Smooth muscle cell (in vitro differentiated cells): Measurements from ENCODE around the gene FXYD3. TPM values are rescaled to one million over a fixed set of nuclear protein-coding genes. Genes with fewer than 3 reads are reported as not detected.

Experiments used
- DNase-seq: peaks from one replicate; lab custom pipeline; 2025; ENCODE audit not compliant: unreplicated experiment; lab: John Stamatoyannopoulos, UW
- H2AFZ ChIP-seq: fragments of 200-600 bp; sonication (generic); 2 replicates; pipeline ENCODE4 v1.6.0; 2016; ENCODE audit warnings: antibody characterized with exemption, low read depth, mild to moderate bottlenecking
- H3F3A ChIP-seq: fragments of 200-600 bp; sonication (generic); 2 replicates; pipeline ENCODE4 v1.6.0; 2017; ENCODE audit warnings: antibody characterized with exemption, low read depth
- H3K27ac ChIP-seq: fragments of 200-600 bp; sonication (generic); 2 replicates; pipeline ENCODE4 v1.5.1; 2016; ENCODE audit warnings: low read depth, mild to moderate bottlenecking
- H3K27me3 ChIP-seq: fragments of 200-600 bp; sonication (generic); 2 replicates; pipeline ENCODE4 v1.6.1; 2016; ENCODE audit warnings: low read depth, mild to moderate bottlenecking
- H3K36me3 ChIP-seq: fragments of 200-600 bp; sonication (generic); 2 replicates; pipeline ENCODE4 v1.5.1; 2016; ENCODE audit warnings: low read depth
- H3K4me1 ChIP-seq: fragments of 200-600 bp; sonication (generic); 2 replicates; pipeline ENCODE4 v1.5.1; 2016; ENCODE audit warnings: low read depth
- H3K4me2 ChIP-seq: fragments of 200-600 bp; sonication (generic); 2 replicates; pipeline ENCODE4 v1.6.0; 2016; ENCODE audit warnings: mild to moderate bottlenecking
- H3K4me3 ChIP-seq: fragments of 200-600 bp; sonication (generic); 2 replicates; pipeline ENCODE4 v1.5.1; 2016; ENCODE audit warnings: mild to moderate bottlenecking
- H3K79me2 ChIP-seq: fragments of 200-600 bp; sonication (generic); 2 replicates; pipeline ENCODE4 v1.6.0; 2016; ENCODE audit warnings: low read depth, mild to moderate bottlenecking
- H3K9ac ChIP-seq: fragments of 200-600 bp; sonication (generic); 2 replicates; pipeline ENCODE4 v1.6.0; 2016; ENCODE audit warnings: low read depth
- H3K9me3 ChIP-seq: fragments of 200-600 bp; sonication (generic); replicated peaks from 2 replicates; pipeline ENCODE4 v1.5.1; 2016; ENCODE audit warnings: low read depth
- H4K20me1 ChIP-seq: fragments of 200-600 bp; sonication (generic); 2 replicates; pipeline ENCODE4 v1.6.0; 2016; ENCODE audit warnings: low read depth
- CTCF ChIP-seq: fragments of 200-600 bp; sonication (generic); IDR thresholded peaks from 2 replicates; pipeline ENCODE4 v1.5.1; 2017; ENCODE audit warnings: borderline replicate concordance, mild to moderate bottlenecking, antibody characterized with exemption; ENCODE audit not compliant: insufficient read depth, poor library complexity, severe bottlenecking
- WGBS: methylation state at CpG from one replicate; pipeline ENCODE4 v1.1.7; 2016; ENCODE audit warnings: low lambda C conversion rate; 5-methylcytosine and 5-hydroxymethylcytosine counted together
- polyA plus RNA-seq: library from polyadenylated mRNA; unstranded; fragments of >200 nt; fragmentation: Nextera tagmentation; extraction: Ambion mirVana; gene quantifications from 2 replicates; pipeline ENCODE4 v1.2.1, GENCODE V29; 2016
- total RNA-seq: library from RNA; depleted of rRNA; stranded (reverse); fragments of >200 nt; gene quantifications from 2 replicates; pipeline ENCODE4 v1.2.3, GENCODE V29; 2014

Gene FXYD3
- total and polyA plus RNA-seq, 2 experiments from 2014 or later = 23.0 to 37.0 TPM

GRCh38 chr19:35114353-35115176, 1.1 kb upstream of the FXYD3 start:
- H2AFZ ChIP-seq = peak overlapping the region; percentile 50
- peaks cover 7% of the 10 kb centered on the region for H3K4me1 ChIP-seq
- H3K9me3 ChIP-seq = no peaks in the 10 kb centered on the region
- peak; percentile 98 for TF ChIP-seq CTCF
- no peak overlapping the region for H3K27ac ChIP-seq
- H3K79me2 ChIP-seq = no peaks in the 10 kb centered on the region
- 19% methylated on average over 23 of the region's 23 CpGs for WGBS
- DNase-seq = peak; percentile 34
- no peaks in the 10 kb centered on the region for H3F3A ChIP-seq
- H4K20me1 ChIP-seq = no peaks in the 10 kb centered on the region
- no peaks in the 10 kb centered on the region for H3K27me3 ChIP-seq
- H3K4me3 ChIP-seq = peak overlapping the region; percentile 41
- peak overlapping the region; percentile 76 for H3K4me2 ChIP-seq
- no peak overlapping the region for H3K9ac ChIP-seq
- no peaks in the 10 kb centered on the region for H3K36me3 ChIP-seq

DNA sequence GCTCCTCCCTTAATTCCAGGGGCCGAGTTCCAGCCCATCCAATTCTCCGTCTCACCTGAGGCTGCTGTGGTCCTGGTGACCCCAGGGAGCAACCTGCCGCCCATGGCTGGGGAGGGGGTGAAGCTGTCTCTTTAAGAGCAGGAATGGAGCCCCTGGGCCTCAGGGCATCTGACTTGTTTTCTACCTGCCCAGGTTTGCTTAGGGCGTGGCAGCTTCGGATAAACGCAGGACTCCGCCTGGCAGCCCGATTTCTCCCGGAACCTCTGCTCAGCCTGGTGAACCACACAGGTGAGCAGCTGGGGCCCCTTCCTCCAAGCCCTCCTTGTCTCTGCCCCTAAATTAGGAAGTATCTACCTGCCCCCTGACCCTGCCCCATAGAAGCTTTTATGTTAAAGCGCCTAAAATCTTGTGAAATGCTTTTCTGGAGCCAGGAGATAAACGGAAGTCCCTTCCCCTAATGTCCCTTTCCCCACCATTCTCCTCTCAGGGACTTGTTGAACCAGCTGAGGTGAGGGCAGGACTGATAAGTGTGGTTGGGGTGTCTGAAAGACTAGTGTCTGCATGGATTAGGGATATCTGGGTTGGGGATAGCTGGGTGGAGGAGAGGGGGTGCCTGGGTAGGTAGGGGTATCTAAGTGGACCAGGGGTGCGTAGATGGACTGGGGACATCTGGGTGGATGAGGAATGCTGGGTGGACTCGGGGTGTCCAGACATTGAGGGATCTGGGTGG, 614 bp downstream of the FXYD3 start:
- H3K27ac ChIP-seq = no peak overlapping the region
- no peak for DNase-seq
- H4K20me1 ChIP-seq = no peaks in the 10 kb centered on the region

DNA sequence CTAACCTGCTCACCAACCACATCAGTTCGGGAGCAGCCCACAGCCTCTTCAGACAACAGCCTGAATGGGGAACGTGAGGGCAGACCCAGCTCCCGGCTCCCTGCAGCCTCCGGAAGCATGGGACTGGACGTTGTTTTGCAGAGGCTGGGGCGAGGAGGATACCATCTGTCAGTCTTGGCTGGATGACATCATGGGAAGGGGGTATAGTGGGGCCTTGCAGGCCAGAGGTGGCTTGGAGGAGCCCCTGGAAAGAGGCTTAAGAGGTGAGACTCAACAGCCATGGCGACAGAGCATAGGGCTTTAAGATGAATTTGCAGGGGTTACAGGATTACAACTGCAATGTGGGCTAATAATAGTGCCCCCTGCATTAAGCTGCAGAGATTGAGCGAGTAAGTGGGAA, 1.5 kb downstream of the FXYD3 start:
- no peaks in the 10 kb centered on the region for H3K36me3 ChIP-seq
- DNase-seq = no peak
- H4K20me1 ChIP-seq = no peaks in the 10 kb centered on the region
- H3K4me2 ChIP-seq = no peak overlapping the region
- H2AFZ ChIP-seq = no peak overlapping the region
- no peak overlapping the region for H3K9ac ChIP-seq
- H3K79me2 ChIP-seq = no peaks in the 10 kb centered on the region
- H3K4me3 ChIP-seq = peak overlapping the region; percentile 43
- no peaks in the 10 kb centered on the region for H3K27me3 ChIP-seq
- no peaks in the 10 kb centered on the region for H3K9me3 ChIP-seq
- peaks cover 7% of the 10 kb centered on the region for H3K4me1 ChIP-seq
- H3K27ac ChIP-seq = no peak overlapping the region
- H3F3A ChIP-seq = no peaks in the 10 kb centered on the region
- no peak for TF ChIP-seq CTCF
- 68% methylated on average over 8 of the region's 8 CpGs for WGBS

More for the DNA sequence above, 614 bp downstream of the FXYD3 start:
- peak overlapping the region; percentile 40 for H3K4me2 ChIP-seq
- no peak for TF ChIP-seq CTCF
- 67% methylated on average over 13 of the region's 13 CpGs for WGBS
- peak overlapping the region; percentile 43 for H3K4me3 ChIP-seq
- H3K36me3 ChIP-seq = no peaks in the 10 kb centered on the region
- no peaks in the 10 kb centered on the region for H3F3A ChIP-seq
- no peaks in the 10 kb centered on the region for H3K79me2 ChIP-seq
- peaks cover 7% of the 10 kb centered on the region for H3K4me1 ChIP-seq
- H3K9ac ChIP-seq = no peak overlapping the region
- no peaks in the 10 kb centered on the region for H3K9me3 ChIP-seq
- no peak overlapping the region for H2AFZ ChIP-seq
- H3K27me3 ChIP-seq = no peaks in the 10 kb centered on the region
